Gastroesophageal sphincter (tissue), 4 donors: ENCODE results near the gene PDE11A. TPM values are rescaled to one million over a fixed set of nuclear protein-coding genes. Genes with fewer than 3 reads are reported as not detected.
"Not testable (repeated sequence)": the region's sequence is repeated elsewhere in the genome, so short reads cannot be mapped to it uniquely, and the experiment has no call there.

ENCODE experiments used
- ATAC-seq: fragments of 150-250 bp; one replicate; pipeline ENCODE4 v1.9.1; 2016; ENCODE audit warnings: mild to moderate bottlenecking, moderate library complexity
- H3K27ac ChIP-seq, 4 donors: fragments of 200-600 bp; sonication (generic) in 3 of 4; 1 replicate in 3 of 4; 2 replicates in 1 of 4; pipeline ENCODE4 v1.5.1; 2016 to 2019
- H3K27me3 ChIP-seq: fragments of 200-600 bp; sonication (generic); one replicate; pipeline ENCODE4 v1.5.1; 2019
- H3K36me3 ChIP-seq, 2 donors: fragments of 200-600 bp; sonication (generic); one replicate each; pipeline ENCODE4 v1.5.1; 2019; ENCODE audit warnings: control low read depth in 1 of 2
- H3K4me1 ChIP-seq, 3 donors: fragments of 200-600 bp; sonication (generic); 1 replicate in 2 of 3; 2 replicates in 1 of 3; pipeline ENCODE4 v1.5.1; 2016 to 2019; ENCODE audit warnings: control low read depth in 2 of 3
- H3K4me3 ChIP-seq, 2 donors: fragments of 200-600 bp; sonication (generic); one replicate each; pipeline ENCODE4 v1.5.1; 2019; ENCODE audit warnings: mild to moderate bottlenecking in 1 of 2, moderate library complexity in 1 of 2
- H3K9me3 ChIP-seq, 3 donors: fragments of 200-600 bp; sonication (generic); one replicate each; pipeline ENCODE4 v1.5.1; 2017 to 2019; ENCODE audit warnings: control low read depth in 2 of 3
- EP300 ChIP-seq: sonication (generic); formaldehyde crosslinking; IDR thresholded peaks from one replicate; pipeline ENCODE4 v1.6.1; 2017; ENCODE audit warnings: antibody characterized with exemption, mild to moderate bottlenecking
- POLR2A ChIP-seq, 2 donors: fragments of 450-650 bp; IDR thresholded peaks; one replicate each; pipeline ENCODE4 v1.6.1; 2017; ENCODE audit warnings: antibody characterized with exemption in 2 of 2, mild to moderate bottlenecking in 2 of 2, moderate library complexity in 1 of 2
- POLR2AphosphoS5 ChIP-seq: sonication (generic); formaldehyde crosslinking; IDR thresholded peaks from one replicate; pipeline ENCODE4 v1.6.1; 2017; ENCODE audit warnings: antibody characterized with exemption
- WGBS, 2 donors: methylation state at CpG; one replicate each; pipeline ENCODE4 v1.1.5; 2018; ENCODE audit warnings: low coverage in 1 of 2; 5-methylcytosine and 5-hydroxymethylcytosine counted together
- total RNA-seq, 4 donors: library from RNA; depleted of rRNA; stranded (reverse); fragments of >200 nt; gene quantifications; one replicate each; pipeline ENCODE4 v1.1.0, GENCODE V29; 2016
- TF ChIP-seq, protein P1 (sequence below), 4 experiments: fragments of 200-600 bp in 2 of 4; fragments of 450-650 bp in 2 of 4; sonication (generic) in 1 of 4; IDR thresholded peaks; one replicate each; pipeline ENCODE4 v1.5.1; 2017 to 2019; ENCODE audit warnings: antibody characterized with exemption in 4 of 4, mild to moderate bottlenecking in 2 of 4, moderate library complexity in 2 of 4

The PDE11A gene
- total RNA-seq, 4 donors from 2014 or later = 0.13 to 1.9 (median 0.16) TPM; not detected in 1

DNA sequence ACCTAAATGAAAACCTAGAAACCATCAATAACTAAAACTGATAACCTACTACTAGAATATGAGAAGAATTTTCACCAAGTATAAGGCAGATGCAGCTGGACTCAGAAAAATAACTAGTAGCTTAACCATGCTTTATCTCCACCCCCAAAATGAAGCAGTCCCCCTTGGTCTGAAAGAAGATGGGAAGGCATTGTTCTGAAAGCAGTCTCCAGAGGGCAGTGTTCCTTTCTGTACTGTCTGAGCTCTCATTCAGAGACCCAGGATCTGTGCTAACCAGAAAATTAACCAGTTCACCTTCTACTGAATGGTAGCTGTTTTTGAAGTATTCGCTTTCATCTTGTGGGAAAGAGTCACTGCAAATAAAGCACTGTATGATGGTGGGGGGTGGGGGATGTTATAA, 273.0 kb downstream of the PDE11A start:
- Histone ChIP-seq H3K4me3 (no peak overlapping the region), H3K36me3 (no peaks in the 10 kb centered on the region), H3K9me3 (no peaks in the 10 kb centered on the region), H3K27ac (no peak overlapping the region), H3K27me3 (no peaks in the 10 kb centered on the region), H3K4me1 (no peaks in the 10 kb centered on the region)
- 13 to 33% methylated on average over 1 of the region's 1 CpG for WGBS, 2 donors
- TF ChIP-seq POLR2AphosphoS5 (no peak), POLR2A (IDR thresholded peaks at IDR 0.05) (no peak), EP300 (no peak)
- TF ChIP-seq, protein P1, sequence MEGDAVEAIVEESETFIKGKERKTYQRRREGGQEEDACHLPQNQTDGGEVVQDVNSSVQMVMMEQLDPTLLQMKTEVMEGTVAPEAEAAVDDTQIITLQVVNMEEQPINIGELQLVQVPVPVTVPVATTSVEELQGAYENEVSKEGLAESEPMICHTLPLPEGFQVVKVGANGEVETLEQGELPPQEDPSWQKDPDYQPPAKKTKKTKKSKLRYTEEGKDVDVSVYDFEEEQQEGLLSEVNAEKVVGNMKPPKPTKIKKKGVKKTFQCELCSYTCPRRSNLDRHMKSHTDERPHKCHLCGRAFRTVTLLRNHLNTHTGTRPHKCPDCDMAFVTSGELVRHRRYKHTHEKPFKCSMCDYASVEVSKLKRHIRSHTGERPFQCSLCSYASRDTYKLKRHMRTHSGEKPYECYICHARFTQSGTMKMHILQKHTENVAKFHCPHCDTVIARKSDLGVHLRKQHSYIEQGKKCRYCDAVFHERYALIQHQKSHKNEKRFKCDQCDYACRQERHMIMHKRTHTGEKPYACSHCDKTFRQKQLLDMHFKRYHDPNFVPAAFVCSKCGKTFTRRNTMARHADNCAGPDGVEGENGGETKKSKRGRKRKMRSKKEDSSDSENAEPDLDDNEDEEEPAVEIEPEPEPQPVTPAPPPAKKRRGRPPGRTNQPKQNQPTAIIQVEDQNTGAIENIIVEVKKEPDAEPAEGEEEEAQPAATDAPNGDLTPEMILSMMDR (IDR thresholded peaks at IDR 0.05) = no peak
- ATAC-seq = no peak

DNA sequence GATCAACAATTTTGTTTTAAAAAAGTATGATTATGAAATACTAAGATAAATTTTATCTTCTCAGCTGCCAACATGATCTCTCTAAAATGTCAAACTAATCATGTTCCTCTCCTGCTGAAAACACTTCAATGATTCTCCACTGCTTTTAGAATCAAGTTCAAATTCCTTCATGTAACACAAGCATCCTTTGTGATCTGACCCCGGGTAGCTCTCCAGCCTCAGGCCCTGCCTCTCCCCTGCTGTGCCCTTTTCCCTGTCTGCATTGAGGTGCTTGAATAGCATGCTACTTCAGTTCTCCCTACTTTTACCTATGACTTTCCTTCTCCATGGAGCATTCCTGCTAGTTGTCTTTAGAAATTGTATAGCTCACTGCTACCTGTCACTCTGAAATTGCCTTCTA, 274.8 kb downstream of the PDE11A start:
- Histone ChIP-seq H3K9me3 (no peaks in the 10 kb centered on the region), H3K4me1 (no peaks in the 10 kb centered on the region), H3K4me3 (no peak overlapping the region), H3K36me3 (no peaks in the 10 kb centered on the region), H3K27me3 (no peaks in the 10 kb centered on the region), H3K27ac (no peak overlapping the region)
- 11 to 17% methylated on average over 1 of the region's 1 CpG for WGBS, 2 donors
- TF ChIP-seq POLR2AphosphoS5 (no peak), POLR2A (IDR thresholded peaks at IDR 0.05) (no peak)
- TF ChIP-seq, protein P1 (IDR thresholded peaks at IDR 0.05) = no peak
- no peak for ATAC-seq

DNA sequence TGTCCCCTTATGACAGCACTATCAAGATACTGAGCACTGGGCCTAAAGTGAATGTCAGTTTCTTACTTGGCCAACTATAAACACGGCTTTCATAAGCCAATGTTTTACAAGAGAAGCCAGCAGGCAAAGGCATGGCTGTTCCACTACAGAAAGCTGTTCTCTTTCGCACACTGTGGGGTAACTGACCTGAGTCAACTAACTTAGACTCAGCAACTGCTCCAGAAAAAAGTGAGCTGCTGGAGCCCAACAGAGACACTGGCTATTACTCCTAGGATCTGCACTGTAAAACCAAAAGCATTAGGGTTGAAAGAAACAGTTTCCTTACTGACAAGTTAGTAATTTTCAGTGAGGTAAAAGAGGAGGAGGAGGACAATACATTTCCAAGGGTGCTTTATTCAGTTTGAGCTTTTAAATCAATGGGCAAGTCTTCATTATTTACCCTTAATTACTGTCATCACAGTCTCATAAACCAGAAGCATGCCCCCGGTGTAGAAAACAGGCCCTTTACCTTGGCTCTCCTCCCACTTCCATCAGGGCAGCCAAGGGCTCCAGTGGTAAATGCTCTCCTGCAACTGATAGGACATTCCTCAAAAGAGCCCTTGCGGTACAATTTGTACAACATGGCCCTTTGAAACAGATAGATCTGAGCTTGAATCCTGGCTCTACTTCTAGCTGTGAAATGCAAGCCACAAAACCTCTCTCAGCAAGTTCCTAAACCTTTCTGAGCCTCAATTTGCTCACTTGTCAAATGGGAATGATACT, 275.7 kb downstream of the PDE11A start:
- Histone ChIP-seq H3K27me3 (no peaks in the 10 kb centered on the region), H3K4me3 (no peak overlapping the region), H3K27ac (no peak overlapping the region), H3K36me3 (no peaks in the 10 kb centered on the region), H3K4me1 (no peaks in the 10 kb centered on the region), H3K9me3 (no peaks in the 10 kb centered on the region)
- TF ChIP-seq, protein P1 (IDR thresholded peaks at IDR 0.05) = no peak
- TF ChIP-seq EP300 (no peak), POLR2A (IDR thresholded peaks at IDR 0.05) (no peak), POLR2AphosphoS5 (no peak)
- 63 to 100% methylated on average over 1 to 2 of the region's 4 CpGs for WGBS, 2 donors
- ATAC-seq = no peak

DNA sequence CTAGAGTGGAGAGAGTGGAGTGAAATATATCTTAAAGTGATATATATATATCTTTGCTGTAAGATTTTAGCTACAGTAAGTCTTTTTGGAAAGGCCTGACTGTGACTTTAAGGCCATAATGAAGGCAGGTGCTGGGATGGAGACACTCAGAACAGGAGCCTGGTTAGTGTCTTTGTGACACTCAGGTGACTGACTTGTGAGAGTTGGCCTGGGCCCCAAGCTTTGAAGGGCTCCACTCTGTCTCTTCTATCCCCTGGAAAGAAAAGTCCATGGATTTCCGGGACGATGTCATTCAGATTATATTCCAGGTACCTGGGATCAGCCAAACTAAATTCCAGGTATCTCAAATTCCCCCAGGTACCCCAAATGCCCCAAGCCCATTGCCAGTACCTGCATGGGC, 276.6 kb downstream of the PDE11A start:
- TF ChIP-seq POLR2AphosphoS5 = no peak
- no peak for TF ChIP-seq EP300
- TF ChIP-seq, protein P1 (IDR thresholded peaks at IDR 0.05) = no peak
- TF ChIP-seq POLR2A (IDR thresholded peaks at IDR 0.05) = no peak
- Histone ChIP-seq H3K4me3 (no peak overlapping the region), H3K9me3 (no peaks in the 10 kb centered on the region), H3K27ac (no peak overlapping the region), H3K4me1 (no peaks in the 10 kb centered on the region), H3K27me3 (no peaks in the 10 kb centered on the region), H3K36me3 (no peaks in the 10 kb centered on the region)
- whole genome bisulfite sequencing, 2 donors = no CpG with 5 or more reads among the region's 2 CpGs
- ATAC-seq = no peak

DNA sequence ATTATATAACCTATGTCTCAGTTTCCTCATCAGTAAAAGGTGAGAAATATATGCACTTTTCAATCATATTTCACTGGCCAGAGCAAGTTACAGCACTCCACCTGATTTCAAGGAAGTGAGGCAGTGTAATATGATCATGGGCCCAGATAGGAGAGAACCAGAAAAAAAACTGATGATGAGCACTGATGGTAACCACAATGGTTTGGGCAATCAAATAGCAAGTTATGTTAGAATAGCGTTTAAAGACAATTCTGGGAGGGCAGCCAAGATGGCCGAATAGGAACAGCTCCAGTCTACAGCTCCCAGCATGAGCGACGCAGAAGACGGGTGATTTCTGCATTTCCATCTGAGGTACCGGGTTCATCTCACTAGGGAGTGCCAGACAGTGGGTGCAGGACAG, 287.4 kb downstream of the PDE11A start:
- not testable (repeated sequence) for H3K9me3 ChIP-seq, H3K4me1 ChIP-seq, ATAC-seq, H3K4me3 ChIP-seq, H3K36me3 ChIP-seq, H3K27ac ChIP-seq, H3K27me3 ChIP-seq
- WGBS, 2 donors = 84 to 86% methylated on average over 3 to 6 of the region's 6 CpGs
